ENCODE results near the gene SEC23IP. TPM values are rescaled to one million over a fixed set of nuclear protein-coding genes. Genes with fewer than 3 reads are reported as not detected.

Gene SEC23IP
- total RNA-seq, 1 donor from 2014 or later = 90.6 TPM

GRCh38 chr10:119932631-119933030, 40.1 kb downstream of the SEC23IP start:
- Histone ChIP-seq H3K4me1 (ENCODE audit: insufficient read depth, low read length) (peaks cover 5% of the 10 kb centered on the region), H3K36me3 (ENCODE audit: insufficient read depth, low read length) (peaks cover 33% of the 10 kb centered on the region), H3K4me3 (ENCODE audit: insufficient read depth, low read depth, low read length) (no peak overlapping the region), H3K27ac (ENCODE audit: low read depth, low read length) (no peak overlapping the region), H3K79me2 (ENCODE audit: insufficient read depth, low read length) (no peaks in the 10 kb centered on the region), H3K27me3 (ENCODE audit: insufficient read depth, low read length) (no peaks in the 10 kb centered on the region), H4K20me1 (ENCODE audit: insufficient read depth, low read length) (peaks cover 11% of the 10 kb centered on the region), H2AFZ (ENCODE audit: low read depth, low read length) (no peak overlapping the region), H3K4me2 (ENCODE audit: low read length) (no peak overlapping the region), H3K9ac (ENCODE audit: low read length) (no peak overlapping the region), H3K9me3 (ENCODE audit: insufficient read depth, low read depth, low read length) (no peaks in the 10 kb centered on the region)
- Mint-ChIP-seq H3K27ac (ENCODE audit: unreplicated experiment) (no peak overlapping the region), H3K4me1 (ENCODE audit: low read depth, unreplicated experiment) (peaks cover 2% of the 10 kb centered on the region), H3K4me3 (ENCODE audit: unreplicated experiment) (no peak overlapping the region), H3K36me3 (ENCODE audit: low read depth, unreplicated experiment) (peaks cover 4% of the 10 kb centered on the region), H3K27me3 (ENCODE audit: low read depth, unreplicated experiment) (no peaks in the 10 kb centered on the region), H3K9me3 (ENCODE audit: unreplicated experiment) (no peaks in the 10 kb centered on the region)
- DNase-seq (ENCODE audit: low read depth) = no peak
- FAIRE-seq = no peak
- TF ChIP-seq CTCF (IDR thresholded peaks at IDR 0.05; ENCODE audit: insufficient read depth, low read depth, low read length) (no peak), EZH2 (IDR thresholded peaks at IDR 0.05; ENCODE audit: insufficient read depth, low read length) (no peak)

- Histone ChIP-seq H3K4me3 (ENCODE audit: insufficient read depth, low read depth, low read length) (no peak overlapping the region), H3K9ac (ENCODE audit: low read length) (no peak overlapping the region), H3K79me2 (ENCODE audit: insufficient read depth, low read length) (no peaks in the 10 kb centered on the region), H3K27me3 (ENCODE audit: insufficient read depth, low read length) (no peaks in the 10 kb centered on the region), H3K36me3 (ENCODE audit: insufficient read depth, low read length) (peaks cover 32% of the 10 kb centered on the region), H3K9me3 (ENCODE audit: insufficient read depth, low read depth, low read length) (no peaks in the 10 kb centered on the region), H3K4me2 (ENCODE audit: low read length) (no peak overlapping the region), H3K27ac (ENCODE audit: low read depth, low read length) (no peak overlapping the region), H2AFZ (ENCODE audit: low read depth, low read length) (no peak overlapping the region), H3K4me1 (ENCODE audit: insufficient read depth, low read length) (peaks cover 5% of the 10 kb centered on the region), H4K20me1 (ENCODE audit: insufficient read depth, low read length) (peaks cover 11% of the 10 kb centered on the region)
- FAIRE-seq (no peak), DNase-seq (ENCODE audit: low read depth) (peak; percentile 18)
- H3K9me3 Mint-ChIP-seq (ENCODE audit: unreplicated experiment) = no peaks in the 10 kb centered on the region
- TF ChIP-seq CTCF (IDR thresholded peaks at IDR 0.05; ENCODE audit: insufficient read depth, low read depth, low read length) = peak; percentile 41
- TF ChIP-seq EZH2 (IDR thresholded peaks at IDR 0.05; ENCODE audit: insufficient read depth, low read length) = no peak
- peaks cover 6% of the 10 kb centered on the region for H3K36me3 Mint-ChIP-seq (ENCODE audit: low read depth, unreplicated experiment)
- no peaks in the 10 kb centered on the region for H3K27me3 Mint-ChIP-seq (ENCODE audit: low read depth, unreplicated experiment)
- H3K4me1 Mint-ChIP-seq (ENCODE audit: low read depth, unreplicated experiment) = peaks cover 4% of the 10 kb centered on the region
- H3K27ac Mint-ChIP-seq (ENCODE audit: unreplicated experiment) = no peak overlapping the region
- no peak overlapping the region for H3K4me3 Mint-ChIP-seq (ENCODE audit: unreplicated experiment)
Observed at GRCh38 chr10:119933179-119933578, 40.6 kb downstream of the SEC23IP start.

- H3K4me2 ChIP-seq (ENCODE audit: low read length) = no peak overlapping the region
- peaks cover 8% of the 10 kb centered on the region for H4K20me1 ChIP-seq (ENCODE audit: insufficient read depth, low read length)
- DNase-seq (ENCODE audit: low read depth) (peak; percentile 47), FAIRE-seq (peak; percentile 67)
- TF ChIP-seq CTCF (IDR thresholded peaks at IDR 0.05; ENCODE audit: insufficient read depth, low read depth, low read length) (no peak), EZH2 (IDR thresholded peaks at IDR 0.05; ENCODE audit: insufficient read depth, low read length) (no peak)
- H3K27me3 ChIP-seq (ENCODE audit: insufficient read depth, low read length) = no peaks in the 10 kb centered on the region
- no peak overlapping the region for H2AFZ ChIP-seq (ENCODE audit: low read depth, low read length)
- Mint-ChIP-seq H3K27me3 (ENCODE audit: low read depth, unreplicated experiment) (no peaks in the 10 kb centered on the region), H3K9me3 (ENCODE audit: unreplicated experiment) (no peaks in the 10 kb centered on the region), H3K36me3 (ENCODE audit: low read depth, unreplicated experiment) (peaks cover 20% of the 10 kb centered on the region), H3K27ac (ENCODE audit: unreplicated experiment) (no peak overlapping the region), H3K4me3 (ENCODE audit: unreplicated experiment) (no peak overlapping the region), H3K4me1 (ENCODE audit: low read depth, unreplicated experiment) (peaks cover 16% of the 10 kb centered on the region)
- H3K36me3 ChIP-seq (ENCODE audit: insufficient read depth, low read length) = peaks cover 24% of the 10 kb centered on the region
- H3K9me3 ChIP-seq (ENCODE audit: insufficient read depth, low read depth, low read length) = no peaks in the 10 kb centered on the region
- no peaks in the 10 kb centered on the region for H3K79me2 ChIP-seq (ENCODE audit: insufficient read depth, low read length)
- peaks cover 3% of the 10 kb centered on the region for H3K4me1 ChIP-seq (ENCODE audit: insufficient read depth, low read length)
- peak overlapping the region; percentile 30 for H3K27ac ChIP-seq (ENCODE audit: low read depth, low read length)
- H3K4me3 ChIP-seq (ENCODE audit: insufficient read depth, low read depth, low read length) = no peak overlapping the region
- no peak overlapping the region for H3K9ac ChIP-seq (ENCODE audit: low read length)
Observed at GRCh38 chr10:119940487-119940886, 48.0 kb downstream of the SEC23IP start.

Measured in astrocyte (in vitro differentiated cells and primary cell).